Mesenchymal stem cell (in vitro differentiated cells and primary cell): ENCODE results near the gene ARHGAP24.

ENCODE experiments used
- DNase-seq: peaks from one replicate; pipeline ENCODE4 v3.0.0-alpha.2; 2013
- H2AFZ ChIP-seq: one replicate; pipeline ENCODE4 v1.6.1; 2013; ENCODE audit warnings: low read depth, mild to moderate bottlenecking, control low read depth, inconsistent platforms, low read length, moderate library complexity
- H2AK5ac ChIP-seq: 2 replicates; pipeline ENCODE4 v1.6.1; 2013; ENCODE audit warnings: low read length, moderate library complexity, mild to moderate bottlenecking, inconsistent platforms; ENCODE audit not compliant: severe bottlenecking
- H2BK120ac ChIP-seq: one replicate; pipeline ENCODE4 v1.6.1; 2013; ENCODE audit warnings: low read depth, mild to moderate bottlenecking, inconsistent platforms, low read length, moderate library complexity
- H2BK12ac ChIP-seq, 2 experiments: one replicate each; pipeline ENCODE4 v1.6.1; 2013; ENCODE audit warnings: inconsistent platforms in 2 of 2, low read length in 2 of 2, mild to moderate bottlenecking in 2 of 2, moderate library complexity in 2 of 2, control low read depth in 1 of 2
- H2BK15ac ChIP-seq: one replicate; pipeline ENCODE4 v1.6.1; 2013; ENCODE audit warnings: mild to moderate bottlenecking, low read depth, inconsistent platforms; ENCODE audit not compliant: poor library complexity, severe bottlenecking
- H2BK5ac ChIP-seq: 2 replicates; pipeline ENCODE4 v1.6.1; 2013; ENCODE audit warnings: low read depth, mild to moderate bottlenecking, low read length, control low read depth, inconsistent platforms; ENCODE audit not compliant: poor library complexity, severe bottlenecking
- H3K14ac ChIP-seq, 2 experiments: one replicate each; pipeline ENCODE4 v1.6.1; 2013; ENCODE audit warnings: inconsistent platforms in 2 of 2, low read length in 2 of 2, control low read depth in 1 of 2, mild to moderate bottlenecking in 1 of 2, moderate library complexity in 1 of 2
- H3K18ac ChIP-seq, 2 experiments: one replicate each; pipeline ENCODE4 v1.6.1; 2013; ENCODE audit warnings: inconsistent platforms in 2 of 2, low read length in 2 of 2, control low read depth in 1 of 2, low read depth in 1 of 2, mild to moderate bottlenecking in 1 of 2
- H3K23ac ChIP-seq, 2 experiments: one replicate each; pipeline ENCODE4 v1.6.1; 2013; ENCODE audit warnings: inconsistent platforms in 2 of 2, low read length in 2 of 2, mild to moderate bottlenecking in 2 of 2, moderate library complexity in 2 of 2, control low read depth in 1 of 2
- H3K27ac ChIP-seq: 2 replicates; pipeline ENCODE4 v1.5.1; 2013; ENCODE audit warnings: mild to moderate bottlenecking, moderate library complexity, low read length, control low read depth, inconsistent platforms; ENCODE audit not compliant: poor library complexity, severe bottlenecking
- H3K27me3 ChIP-seq, 2 experiments: 2 replicates each; pipeline versions ENCODE4 v1.6.1 to v1.7.0; 2013; ENCODE audit warnings: low read length in 2 of 2, mild to moderate bottlenecking in 2 of 2, moderate library complexity in 2 of 2, control low read depth in 1 of 2, inconsistent platforms in 1 of 2; ENCODE audit not compliant: control insufficient read depth in 1 of 2, insufficient read depth in 1 of 2
- H3K36me3 ChIP-seq, 2 experiments: 2 replicates each; pipeline versions ENCODE4 v1.6.1 to v1.7.0; 2013; ENCODE audit warnings: low read length in 2 of 2, control low read depth in 1 of 2, inconsistent platforms in 1 of 2, low read depth in 1 of 2, mild to moderate bottlenecking in 1 of 2; ENCODE audit not compliant: insufficient read depth in 2 of 2, control insufficient read depth in 1 of 2
- H3K4ac ChIP-seq, 2 experiments: one replicate each; pipeline ENCODE4 v1.6.1; 2013; ENCODE audit warnings: inconsistent platforms in 2 of 2, low read length in 2 of 2, mild to moderate bottlenecking in 2 of 2, moderate library complexity in 2 of 2, control low read depth in 1 of 2, low read depth in 1 of 2
- H3K4me1 ChIP-seq: 2 replicates; pipeline ENCODE4 v1.6.1; 2013; ENCODE audit warnings: low read depth, low read length, control low read depth; ENCODE audit not compliant: control insufficient read depth, insufficient read depth
- H3K4me2 ChIP-seq: 2 replicates; pipeline ENCODE4 v1.6.1; 2013; ENCODE audit warnings: low read length, mild to moderate bottlenecking, inconsistent platforms; ENCODE audit not compliant: poor library complexity, severe bottlenecking
- H3K4me3 ChIP-seq, 2 experiments: 2 replicates each; pipeline versions ENCODE4 v1.5.1 to v1.7.0; 2013; ENCODE audit warnings: low read length in 2 of 2, mild to moderate bottlenecking in 2 of 2, control low read depth in 1 of 2, low read depth in 1 of 2; ENCODE audit not compliant: insufficient read depth in 1 of 2
- H3K79me1 ChIP-seq: replicated peaks from 2 replicates; pipeline ENCODE4 v1.6.1; 2013; ENCODE audit warnings: mild to moderate bottlenecking, control low read depth, low read length, inconsistent platforms; ENCODE audit not compliant: poor library complexity, severe bottlenecking
- H3K9ac ChIP-seq: 2 replicates; pipeline ENCODE4 v1.7.0; 2013; ENCODE audit warnings: mild to moderate bottlenecking, low read length, moderate library complexity
- H3K9me3 ChIP-seq: 2 replicates; pipeline ENCODE4 v1.7.0; 2013; ENCODE audit warnings: mild to moderate bottlenecking, low read length; ENCODE audit not compliant: control insufficient read depth
- H4K8ac ChIP-seq: one replicate; pipeline ENCODE4 v1.6.1; 2013; ENCODE audit warnings: inconsistent platforms, mild to moderate bottlenecking, low read length, moderate library complexity
- H4K91ac ChIP-seq: one replicate; pipeline ENCODE4 v1.6.1; 2013; ENCODE audit warnings: mild to moderate bottlenecking, low read length, inconsistent platforms
- WGBS: methylation state at CpG from one replicate; pipeline ENCODE4 v1.1.7; 2013; ENCODE audit warnings: mixed read lengths; 5-methylcytosine and 5-hydroxymethylcytosine counted together

The ARHGAP24 gene

DNA sequence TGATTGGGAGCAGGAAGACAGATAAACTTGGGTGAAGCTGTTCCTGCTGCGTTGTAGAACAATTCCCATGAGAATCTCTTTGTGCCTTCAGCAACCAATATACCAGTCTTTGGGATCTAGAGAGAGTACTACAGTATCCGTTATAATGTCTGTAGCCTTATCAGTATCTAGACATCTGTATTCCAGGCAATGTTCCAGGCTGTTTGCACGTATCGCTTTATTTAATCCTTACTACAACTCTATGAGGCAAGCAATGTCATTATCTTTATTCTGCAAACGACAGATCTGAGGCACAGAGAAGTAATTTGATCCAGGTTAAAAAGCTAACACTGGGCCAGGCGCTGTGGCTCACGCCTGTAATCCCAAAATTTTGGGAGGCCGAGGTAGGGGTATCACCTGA is 251.6 kb downstream of the ARHGAP24 start:
- no peak overlapping the region for H3K9ac ChIP-seq
- no peak overlapping the region for H3K4ac ChIP-seq
- H3K14ac ChIP-seq, result no peak overlapping the region
- no peak overlapping the region for H4K91ac ChIP-seq
- H3K36me3 ChIP-seq, result peaks cover 0 to 16% of the 10 kb centered on the region in 2 experiments
- no peak for DNase-seq
- no peak overlapping the region for H2BK120ac ChIP-seq
- WGBS, result 94% methylated on average over 8 of the region's 8 CpGs
- H3K4me2 ChIP-seq, result no peak overlapping the region
- no peak overlapping the region for H3K27ac ChIP-seq
- H3K4me3 ChIP-seq, result no peak overlapping the region
- H3K23ac ChIP-seq, result no peak overlapping the region
- H2AFZ ChIP-seq, result no peak overlapping the region
- no peak overlapping the region for H3K18ac ChIP-seq
- no peaks in the 10 kb centered on the region for H3K4me1 ChIP-seq
- H3K79me1 ChIP-seq, result no peaks in the 10 kb centered on the region
- no peaks in the 10 kb centered on the region for H3K9me3 ChIP-seq
- H4K8ac ChIP-seq, result no peak overlapping the region
- H2BK15ac ChIP-seq, result no peak overlapping the region
- H2BK12ac ChIP-seq, result no peak overlapping the region
- H2BK5ac ChIP-seq, result no peak overlapping the region
- H2AK5ac ChIP-seq, result no peak overlapping the region
- no peaks in the 10 kb centered on the region for H3K27me3 ChIP-seq

DNA sequence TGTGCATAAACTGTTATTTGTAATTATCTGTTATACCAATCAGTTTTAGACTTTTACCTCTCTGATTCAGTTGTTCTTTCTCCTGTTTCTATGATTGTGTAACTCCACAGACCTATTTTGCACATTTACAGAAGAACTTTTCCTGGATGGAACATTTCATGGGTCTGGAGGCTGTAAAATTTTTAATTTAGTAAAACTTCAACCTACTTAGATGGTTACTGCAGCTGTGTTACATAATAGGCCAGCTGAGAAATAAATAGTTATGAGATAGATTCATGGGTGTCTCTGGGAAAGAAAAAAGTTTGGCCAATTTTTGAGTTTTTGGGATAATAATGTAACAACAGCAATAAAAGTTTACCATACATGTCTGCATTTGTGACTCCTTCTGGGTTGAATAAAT is 253.5 kb downstream of the ARHGAP24 start:
- no peaks in the 10 kb centered on the region for H3K9me3 ChIP-seq
- H2BK120ac ChIP-seq, result no peak overlapping the region
- H3K79me1 ChIP-seq, result no peaks in the 10 kb centered on the region
- no peak overlapping the region for H3K4me2 ChIP-seq
- no peak overlapping the region for H2BK12ac ChIP-seq
- no peak overlapping the region for H2BK15ac ChIP-seq
- H3K36me3 ChIP-seq, result peaks cover 0 to 4% of the 10 kb centered on the region in 2 experiments
- no peak overlapping the region for H3K14ac ChIP-seq
- peak overlapping the region; percentile 9 for H3K9ac ChIP-seq
- no peak for DNase-seq
- H3K4me1 ChIP-seq, result no peaks in the 10 kb centered on the region
- no peak overlapping the region for H2AFZ ChIP-seq
- no peak overlapping the region for H3K4me3 ChIP-seq
- H3K27me3 ChIP-seq, result no peaks in the 10 kb centered on the region
- no peak overlapping the region for H2BK5ac ChIP-seq
- no peak overlapping the region for H3K4ac ChIP-seq
- H4K91ac ChIP-seq, result no peak overlapping the region
- H3K18ac ChIP-seq, result no peak overlapping the region
- no peak overlapping the region for H3K23ac ChIP-seq
- H3K27ac ChIP-seq, result no peak overlapping the region
- no peak overlapping the region for H2AK5ac ChIP-seq
- H4K8ac ChIP-seq, result no peak overlapping the region

DNA sequence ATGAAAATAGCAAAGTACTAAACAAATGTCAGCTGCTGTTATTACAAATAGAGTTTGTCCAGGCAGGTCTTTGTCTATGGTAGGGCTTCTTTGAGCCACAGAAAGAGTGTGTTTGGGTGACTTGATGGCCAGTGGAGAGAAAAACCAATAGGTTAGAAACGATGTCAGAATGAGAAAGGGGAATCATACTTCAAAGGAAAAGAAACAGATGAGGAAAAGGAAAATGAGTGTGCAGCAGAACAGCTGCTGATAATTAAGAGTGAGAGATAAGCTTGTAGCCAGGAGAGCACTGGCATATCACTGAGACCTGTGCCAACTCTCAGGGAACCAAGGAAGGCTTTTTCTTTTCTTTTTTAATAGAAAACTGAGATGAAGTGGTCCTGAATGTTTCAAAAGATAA is 257.2 kb downstream of the ARHGAP24 start:
- no peak overlapping the region for H2AFZ ChIP-seq
- no peak overlapping the region for H2BK120ac ChIP-seq
- H3K9ac ChIP-seq, result no peak overlapping the region
- no peak overlapping the region for H3K4me3 ChIP-seq
- no peak overlapping the region for H2AK5ac ChIP-seq
- H3K18ac ChIP-seq, result no peak overlapping the region
- no peak overlapping the region for H3K23ac ChIP-seq
- no peak overlapping the region for H3K4ac ChIP-seq
- H3K27me3 ChIP-seq, result no peaks in the 10 kb centered on the region
- H3K27ac ChIP-seq, result no peak overlapping the region
- H3K9me3 ChIP-seq, result no peaks in the 10 kb centered on the region
- H3K4me2 ChIP-seq, result no peak overlapping the region
- no peak overlapping the region for H4K91ac ChIP-seq
- H3K36me3 ChIP-seq, result no peaks in the 10 kb centered on the region
- H2BK12ac ChIP-seq, result no peak overlapping the region
- no peak overlapping the region for H2BK15ac ChIP-seq
- no peak overlapping the region for H3K14ac ChIP-seq
- no peaks in the 10 kb centered on the region for H3K4me1 ChIP-seq
- no peak overlapping the region for H2BK5ac ChIP-seq
- no peak overlapping the region for H4K8ac ChIP-seq
- 84% methylated on average over 1 of the region's 1 CpG for WGBS
- DNase-seq, result no peak
- H3K79me1 ChIP-seq, result no peaks in the 10 kb centered on the region

DNA sequence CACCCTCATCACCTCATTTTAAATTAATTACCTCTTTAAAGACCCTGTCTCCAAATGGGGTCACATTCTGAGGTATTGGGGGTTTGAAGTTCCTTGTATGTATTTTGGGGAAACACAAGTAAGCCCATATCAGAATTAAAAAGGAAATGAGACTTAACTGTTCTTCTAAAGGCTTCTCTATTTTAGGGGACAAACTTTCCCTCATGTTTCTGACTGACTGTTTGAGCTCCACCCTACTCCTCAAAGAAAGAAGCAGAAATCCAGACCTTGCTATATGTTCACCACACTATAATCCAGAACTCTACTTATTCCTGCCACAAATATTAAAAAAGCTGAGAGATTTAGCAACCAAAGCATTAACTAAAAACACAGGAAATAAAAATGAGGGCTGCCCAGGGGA is 258.8 kb downstream of the ARHGAP24 start:
- no peak for DNase-seq
- Histone ChIP-seq H4K8ac (no peak overlapping the region), H2BK15ac (no peak overlapping the region), H3K9ac (no peak overlapping the region), H3K14ac (no peak overlapping the region), H4K91ac (no peak overlapping the region), H3K9me3 (no peaks in the 10 kb centered on the region), H3K79me1 (no peaks in the 10 kb centered on the region), H3K27ac (no peak overlapping the region), H2BK5ac (no peak overlapping the region), H3K27me3 (no peaks in the 10 kb centered on the region), H3K4me1 (no peaks in the 10 kb centered on the region), H3K18ac (no peak overlapping the region), H2AFZ (no peak overlapping the region), H3K36me3 (no peaks in the 10 kb centered on the region), H2BK120ac (no peak overlapping the region), H3K23ac (no peak overlapping the region), H2AK5ac (no peak overlapping the region), H3K4ac (no peak overlapping the region), H3K4me2 (no peak overlapping the region), H2BK12ac (no peak overlapping the region), H3K4me3 (no peak overlapping the region)
